ENCODE data around the gene IBA57. TPM values are rescaled to one million over a fixed set of nuclear protein-coding genes. Genes with fewer than 3 reads are reported as not detected.
A peak's percentile ranks its signal among the peaks of the same experiment; 100 is the strongest.

IBA57 gene
- 2.0 and 6.9 TPM in 2 replicates for total RNA-seq

DNA sequence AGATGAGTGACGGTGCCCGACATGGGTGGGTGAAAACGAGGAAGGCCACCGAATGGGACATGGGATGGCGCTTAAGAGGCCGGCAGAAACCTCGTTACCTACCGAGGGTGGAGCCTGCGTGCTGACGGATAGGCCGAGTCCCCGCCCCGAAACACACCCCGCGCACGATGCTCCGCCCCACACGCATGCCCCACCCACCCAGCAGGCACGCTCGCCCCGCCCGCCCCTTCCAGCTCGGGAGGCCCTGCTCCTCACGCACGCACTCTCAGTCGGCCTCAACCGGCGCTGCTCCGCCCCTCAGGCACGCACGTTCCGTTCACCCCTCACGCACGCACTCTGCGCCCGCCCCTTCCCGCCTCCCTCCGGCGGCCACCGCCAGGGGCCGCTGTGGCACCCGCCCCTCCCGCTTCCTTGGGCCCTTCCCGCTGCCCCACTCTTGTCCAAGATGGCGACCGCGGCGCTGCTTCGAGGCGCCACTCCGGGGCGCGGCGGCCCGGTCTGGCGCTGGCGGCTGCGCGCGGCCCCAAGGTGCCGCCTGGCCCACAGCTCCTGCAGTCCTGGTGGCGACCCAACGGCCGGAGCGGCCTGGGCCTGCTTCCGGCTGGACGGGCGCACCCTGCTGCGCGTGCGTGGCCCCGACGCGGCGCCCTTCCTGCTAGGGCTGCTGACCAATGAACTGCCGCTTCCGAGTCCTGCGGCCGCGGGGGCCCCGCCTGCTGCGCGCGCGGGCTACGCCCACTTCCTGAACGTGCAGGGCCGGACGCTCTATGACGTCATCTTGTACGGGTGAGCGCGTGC lies at the start of gene IBA57:
IBA57 (plus strand) TSS at position 433 of the 798 bp plus-strand sequence; CDS start at position 446, 13 bp downstream.
- H3K4me3 ChIP-seq (ENCODE audit: low read depth, low read length) = peak within 1 kb of the TSS; percentile 69
- no peak for DNase-seq (ENCODE audit: low read depth)
- TF ChIP-seq, protein P1, sequence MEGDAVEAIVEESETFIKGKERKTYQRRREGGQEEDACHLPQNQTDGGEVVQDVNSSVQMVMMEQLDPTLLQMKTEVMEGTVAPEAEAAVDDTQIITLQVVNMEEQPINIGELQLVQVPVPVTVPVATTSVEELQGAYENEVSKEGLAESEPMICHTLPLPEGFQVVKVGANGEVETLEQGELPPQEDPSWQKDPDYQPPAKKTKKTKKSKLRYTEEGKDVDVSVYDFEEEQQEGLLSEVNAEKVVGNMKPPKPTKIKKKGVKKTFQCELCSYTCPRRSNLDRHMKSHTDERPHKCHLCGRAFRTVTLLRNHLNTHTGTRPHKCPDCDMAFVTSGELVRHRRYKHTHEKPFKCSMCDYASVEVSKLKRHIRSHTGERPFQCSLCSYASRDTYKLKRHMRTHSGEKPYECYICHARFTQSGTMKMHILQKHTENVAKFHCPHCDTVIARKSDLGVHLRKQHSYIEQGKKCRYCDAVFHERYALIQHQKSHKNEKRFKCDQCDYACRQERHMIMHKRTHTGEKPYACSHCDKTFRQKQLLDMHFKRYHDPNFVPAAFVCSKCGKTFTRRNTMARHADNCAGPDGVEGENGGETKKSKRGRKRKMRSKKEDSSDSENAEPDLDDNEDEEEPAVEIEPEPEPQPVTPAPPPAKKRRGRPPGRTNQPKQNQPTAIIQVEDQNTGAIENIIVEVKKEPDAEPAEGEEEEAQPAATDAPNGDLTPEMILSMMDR (conservative IDR thresholded peaks at IDR 0.05; ENCODE audit: low read depth, low read length) = peak; percentile 69

DNA sequence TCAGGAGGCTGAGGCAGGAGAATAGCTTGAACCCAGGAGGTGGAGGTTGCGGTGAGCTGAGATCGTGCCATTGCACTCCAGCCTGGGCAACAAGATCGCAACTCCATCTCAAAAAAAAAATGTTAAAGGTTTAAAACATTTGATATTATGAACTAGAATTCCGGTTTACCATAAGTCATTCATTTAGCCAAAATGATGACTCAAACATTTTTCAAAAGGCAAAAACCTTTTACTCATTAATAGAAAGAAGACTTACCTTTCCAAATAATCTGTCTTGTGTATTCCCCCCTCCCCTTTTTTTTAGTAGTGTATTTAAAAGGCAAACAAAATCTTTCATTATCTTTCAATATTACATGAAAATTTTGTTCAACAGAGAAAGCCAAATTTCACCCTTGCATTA lies 48.3 kb upstream of the IBA57 start:
- no peak for DNase-seq (ENCODE audit: low read depth)
- no peak overlapping the region for H3K4me3 ChIP-seq (ENCODE audit: low read depth, low read length)
- TF ChIP-seq, protein P1 (conservative IDR thresholded peaks at IDR 0.05; ENCODE audit: low read depth, low read length) = no peak

DNA sequence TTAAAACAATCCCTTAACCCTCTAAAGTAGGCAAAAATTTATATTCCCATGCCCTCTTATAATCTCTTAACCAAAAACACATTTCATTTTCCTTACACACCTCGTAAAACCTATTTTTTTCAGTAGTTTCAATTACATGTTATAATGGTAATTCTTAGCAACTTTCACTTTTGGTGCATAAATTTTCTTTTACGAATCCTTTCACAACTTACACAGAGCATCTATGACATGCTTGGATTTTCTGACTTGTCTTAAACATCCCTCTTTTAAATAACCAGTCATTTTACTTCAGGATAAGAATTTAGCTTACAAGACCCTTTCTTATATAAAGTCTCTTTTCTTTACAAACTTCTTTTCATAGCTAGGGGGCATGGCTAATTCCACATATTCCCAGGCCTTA lies 47.6 kb upstream of the IBA57 start:
- DNase-seq (ENCODE audit: low read depth) = no peak
- TF ChIP-seq, protein P1 (conservative IDR thresholded peaks at IDR 0.05; ENCODE audit: low read depth, low read length) = no peak
- H3K4me3 ChIP-seq (ENCODE audit: low read depth, low read length) = no peak overlapping the region

DNA sequence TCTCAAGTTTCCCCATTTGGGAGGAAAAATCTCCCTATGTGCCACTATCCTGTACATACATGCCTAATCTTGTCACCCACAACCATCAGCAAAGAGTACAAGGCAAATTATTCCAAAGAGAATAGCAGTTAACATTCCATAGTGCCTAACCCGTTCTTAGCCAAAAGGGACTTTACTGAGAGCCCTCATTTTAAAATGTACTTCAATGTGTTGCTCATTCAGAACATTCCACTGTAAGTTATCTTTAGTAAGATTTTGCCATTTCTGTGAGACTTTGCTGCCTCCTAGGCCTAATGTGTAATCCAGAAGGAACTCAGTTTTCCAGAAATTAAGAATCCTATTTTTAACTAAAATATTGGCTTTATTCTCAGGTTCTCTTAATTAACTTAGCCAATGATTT lies 45.3 kb upstream of the IBA57 start:
- no peak for DNase-seq (ENCODE audit: low read depth)
- no peak overlapping the region for H3K4me3 ChIP-seq (ENCODE audit: low read depth, low read length)
- TF ChIP-seq, protein P1 (conservative IDR thresholded peaks at IDR 0.05; ENCODE audit: low read depth, low read length) = no peak

DNA sequence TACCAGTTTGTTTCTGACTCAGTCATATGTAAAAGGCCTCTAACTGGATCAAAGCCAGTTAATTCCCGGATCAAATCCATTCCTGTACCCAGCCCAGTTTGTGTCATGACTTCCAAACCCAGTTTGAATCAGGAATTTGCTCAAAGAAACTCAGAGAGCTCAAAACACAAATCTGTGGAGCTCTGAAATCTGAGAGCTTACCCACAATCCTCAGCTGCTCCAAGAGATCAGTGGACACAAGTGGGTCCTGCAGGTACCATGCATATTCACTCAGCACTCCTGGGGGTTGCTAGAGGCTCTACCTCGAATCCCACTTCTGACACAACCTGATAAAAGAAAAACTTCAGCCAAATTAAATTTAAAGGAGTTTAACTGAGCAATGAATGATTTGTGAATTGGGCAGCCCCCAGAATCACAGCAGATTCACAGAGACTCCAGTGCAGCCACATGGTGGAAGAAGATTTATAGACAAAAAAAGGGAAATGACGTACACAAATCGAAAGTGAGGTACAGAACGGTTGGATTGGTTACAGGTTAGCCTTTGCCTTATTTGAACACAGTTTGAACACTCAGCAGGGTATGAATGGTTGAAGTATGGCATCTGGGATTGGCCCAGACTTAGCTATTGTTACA lies 44.6 kb upstream of the IBA57 start:
- TF ChIP-seq, protein P1 (conservative IDR thresholded peaks at IDR 0.05; ENCODE audit: low read depth, low read length) = no peak
- DNase-seq (ENCODE audit: low read depth) = no peak
- H3K4me3 ChIP-seq (ENCODE audit: low read depth, low read length) = no peak overlapping the region

DNA sequence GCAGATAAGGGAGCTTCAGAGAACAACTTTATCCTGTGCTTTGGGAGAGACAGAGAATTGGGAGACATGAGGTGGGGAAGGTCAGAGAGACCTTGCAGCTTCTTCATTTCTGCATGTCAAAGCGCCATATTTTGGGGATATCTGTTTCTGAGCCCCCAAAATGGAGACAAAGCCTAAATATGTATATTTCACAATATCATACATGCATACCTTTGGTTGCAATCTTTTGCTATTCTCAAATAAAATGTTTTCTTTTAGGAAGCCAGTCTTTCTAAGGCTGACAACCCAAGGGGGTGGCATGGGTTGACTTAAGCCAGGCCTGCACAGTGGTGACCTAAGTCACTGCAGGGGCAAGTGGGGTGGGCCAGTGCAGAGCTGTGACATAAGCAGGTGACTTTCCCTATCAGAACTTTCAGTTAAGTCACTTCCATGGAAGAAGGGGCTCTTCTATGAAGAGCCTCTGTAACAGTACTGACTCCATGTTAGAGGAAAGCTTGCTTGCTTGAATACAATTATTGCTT lies 42.6 kb upstream of the IBA57 start:
- no peak for DNase-seq (ENCODE audit: low read depth)
- H3K4me3 ChIP-seq (ENCODE audit: low read depth, low read length) = no peak overlapping the region
- TF ChIP-seq, protein P1 (conservative IDR thresholded peaks at IDR 0.05; ENCODE audit: low read depth, low read length) = no peak

Data from epithelial cell of proximal tubule (primary cell).